HG03175 (cell line): ENCODE results near the gene TERT.

Source experiments
- ATAC-seq: cut with Tn5 transposase; IDR thresholded peaks from one replicate; pipeline ENCODE4 v1.9.1; 2021; ENCODE audit warnings: mild to moderate bottlenecking, moderate library complexity; ENCODE audit not compliant: unreplicated experiment

The TERT gene

DNA sequence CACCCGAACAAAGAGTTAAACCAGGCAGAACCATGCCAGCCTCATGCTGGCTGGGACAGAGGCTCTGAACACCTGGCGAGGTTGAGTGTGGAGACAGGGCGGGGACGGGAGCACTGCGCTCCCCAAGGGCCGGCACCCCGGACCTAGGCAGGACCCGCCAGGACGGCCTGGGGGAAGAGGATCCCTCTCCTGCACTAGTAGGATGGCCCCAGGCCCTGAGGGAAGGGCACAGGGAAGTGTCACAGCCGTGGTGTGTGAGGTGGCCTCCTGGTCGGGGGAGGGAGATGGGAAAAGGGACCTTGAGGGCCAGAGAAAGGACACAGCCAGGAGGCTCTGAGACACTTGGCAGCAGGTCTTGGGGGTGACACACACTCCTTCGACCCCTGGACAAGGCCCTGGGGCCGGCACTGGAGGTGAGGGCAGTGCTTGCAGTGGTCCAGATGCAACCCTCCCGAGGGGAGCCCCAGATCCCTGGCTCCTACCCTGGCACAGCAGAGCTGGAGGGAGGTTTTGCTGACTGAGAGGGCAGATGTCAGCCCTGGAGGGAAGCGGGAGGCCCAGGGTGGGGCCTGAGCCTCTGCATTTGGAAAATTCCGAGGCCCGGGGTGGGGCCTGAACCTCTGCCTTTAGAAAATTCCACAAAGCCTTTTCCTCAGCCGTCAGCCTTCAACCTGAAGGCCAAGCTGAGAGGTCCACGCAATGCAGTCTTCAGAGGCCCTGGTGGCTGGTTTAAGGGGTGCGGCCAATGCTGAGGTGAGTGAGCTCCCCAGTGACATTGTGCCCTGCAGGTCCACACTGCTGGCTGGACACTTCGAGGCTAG lies 24.8 kb upstream of the TERT start:
- ATAC-seq, result no peak

DNA sequence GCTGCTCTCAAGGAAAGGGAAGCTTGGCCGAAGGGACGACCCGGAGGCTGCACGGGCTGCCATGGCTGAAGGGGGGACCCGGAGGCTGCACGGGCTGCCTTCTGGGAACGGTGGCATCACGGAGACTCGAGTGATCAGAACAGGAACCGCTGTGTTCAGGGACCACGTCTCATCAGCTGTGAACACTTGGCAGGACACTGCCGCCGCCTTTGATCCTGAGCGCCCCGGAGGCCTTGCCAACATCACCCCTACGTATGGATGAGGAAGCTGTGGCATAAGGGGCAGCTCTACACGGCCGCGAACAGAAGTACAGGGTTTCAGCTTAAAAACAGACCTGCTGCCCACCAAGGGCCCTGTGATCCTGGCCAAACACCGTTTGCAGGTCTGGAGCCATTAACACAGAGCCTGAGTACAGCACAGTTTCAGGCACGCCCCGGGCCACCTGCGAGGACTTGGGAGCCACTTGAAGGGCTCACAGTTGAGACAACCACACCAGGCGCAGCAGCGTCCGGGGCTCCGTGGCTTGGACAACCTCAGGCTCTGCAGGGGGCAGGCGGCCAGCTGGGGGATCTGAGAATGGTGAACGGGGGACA lies 23.9 kb upstream of the TERT start:
- ATAC-seq, result no peak

DNA sequence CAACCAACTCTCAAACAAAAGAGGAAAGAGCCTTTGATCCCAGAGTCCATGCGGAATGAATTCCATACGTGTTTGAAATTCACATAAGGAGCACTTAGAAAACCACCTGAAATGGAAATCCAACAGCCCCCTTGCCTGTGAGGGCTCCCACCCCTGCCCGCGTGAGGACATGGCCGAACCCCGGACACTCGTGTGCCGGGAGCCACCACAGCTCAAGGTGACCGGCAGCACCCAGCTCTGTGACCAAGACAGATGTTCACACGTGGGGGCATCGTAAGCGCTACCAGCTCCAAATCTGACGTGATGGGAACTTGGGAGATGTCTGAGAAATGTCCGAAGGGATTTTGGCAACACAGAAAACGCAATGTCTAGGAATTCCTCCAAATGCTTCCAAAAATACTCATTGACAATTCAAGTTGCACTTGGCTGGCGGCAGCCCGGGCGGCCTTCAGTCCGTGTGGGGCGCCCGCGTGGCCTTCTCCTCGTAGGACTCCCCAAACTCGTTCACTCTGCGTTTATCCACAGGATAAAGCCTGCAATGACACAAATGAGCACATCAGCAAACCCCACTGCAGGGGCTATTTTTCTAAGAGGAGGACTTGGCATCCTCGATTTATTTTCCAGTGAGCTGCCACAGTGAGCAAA lies 23.2 kb upstream of the TERT start:
- ATAC-seq, result no peak

DNA sequence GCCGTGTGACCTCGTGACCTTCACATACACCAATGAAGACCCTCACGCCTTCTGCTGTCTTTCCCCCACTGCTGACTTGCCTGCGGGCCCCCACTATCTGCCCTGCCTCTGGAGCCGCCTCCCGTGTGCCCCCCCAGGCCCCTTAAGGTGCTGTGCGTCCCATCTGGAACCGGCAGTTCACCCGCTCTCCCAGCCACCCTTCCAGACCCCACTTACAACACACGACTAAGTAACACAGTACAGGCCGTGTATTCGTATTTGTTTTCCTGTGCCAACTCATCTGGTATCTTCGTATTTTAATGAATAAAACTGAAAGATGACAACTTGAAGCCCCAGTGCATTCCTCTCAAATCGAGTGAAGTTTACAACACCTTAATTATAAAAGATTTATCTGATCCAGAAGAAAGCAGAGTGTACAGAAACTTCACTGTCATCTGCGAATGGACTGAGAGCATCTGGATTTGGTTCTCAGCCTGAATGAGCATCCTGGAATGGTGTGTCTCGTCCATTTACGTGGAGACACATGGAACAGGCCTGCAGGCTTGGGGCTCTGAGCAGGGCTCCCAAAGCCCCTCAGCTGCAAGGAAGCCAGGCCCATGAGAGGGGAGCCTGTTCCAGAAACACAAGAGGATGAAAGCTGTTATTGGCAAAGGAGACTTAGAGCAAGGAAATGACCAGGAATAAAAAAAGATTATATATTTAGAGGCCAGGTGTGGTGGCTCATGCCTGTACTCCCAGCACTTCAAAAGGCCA lies 21.9 kb upstream of the TERT start:
- no peak for ATAC-seq

DNA sequence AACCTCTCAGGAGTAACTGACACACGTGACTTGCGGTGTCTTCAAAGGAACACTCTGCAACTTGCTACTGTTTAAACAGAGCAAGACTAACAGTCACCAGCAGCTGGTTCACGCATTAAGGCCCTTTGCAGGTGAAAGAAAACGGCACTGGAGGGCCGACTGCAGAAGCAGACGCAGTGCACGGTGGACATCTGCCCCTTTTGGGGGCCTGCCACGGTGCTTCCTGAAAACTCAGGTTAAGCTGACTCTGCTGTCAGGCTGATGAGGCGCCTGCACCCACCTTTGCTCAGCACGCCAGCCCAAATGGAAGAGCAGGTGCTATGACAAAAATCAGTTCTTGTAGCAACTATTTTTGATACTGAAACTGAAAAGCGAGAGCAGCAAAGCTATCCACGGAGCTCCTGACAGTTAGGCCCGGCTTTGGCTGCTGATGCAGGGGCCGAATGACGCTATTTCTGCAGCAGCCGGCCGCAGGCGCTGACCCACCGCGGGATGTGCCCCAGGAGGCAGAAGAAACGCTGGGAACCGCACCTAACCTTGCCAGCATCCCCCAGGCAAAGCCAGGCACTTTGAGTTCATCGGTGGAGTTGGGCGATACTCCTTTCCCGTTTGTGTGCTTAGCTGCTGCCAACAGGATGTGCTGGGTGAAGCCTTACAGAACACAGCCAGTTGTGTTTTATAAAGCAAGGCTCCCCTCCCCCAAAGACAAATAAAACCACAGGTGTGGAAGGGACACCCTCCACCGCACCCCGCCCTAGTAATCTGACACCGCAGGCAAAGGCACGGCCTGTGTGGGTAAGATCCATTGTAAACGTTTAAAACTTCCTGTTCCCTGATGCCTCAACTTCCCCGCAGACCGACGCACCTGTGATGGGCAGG lies 21.1 kb upstream of the TERT start:
- ATAC-seq, result peak; percentile 58

DNA sequence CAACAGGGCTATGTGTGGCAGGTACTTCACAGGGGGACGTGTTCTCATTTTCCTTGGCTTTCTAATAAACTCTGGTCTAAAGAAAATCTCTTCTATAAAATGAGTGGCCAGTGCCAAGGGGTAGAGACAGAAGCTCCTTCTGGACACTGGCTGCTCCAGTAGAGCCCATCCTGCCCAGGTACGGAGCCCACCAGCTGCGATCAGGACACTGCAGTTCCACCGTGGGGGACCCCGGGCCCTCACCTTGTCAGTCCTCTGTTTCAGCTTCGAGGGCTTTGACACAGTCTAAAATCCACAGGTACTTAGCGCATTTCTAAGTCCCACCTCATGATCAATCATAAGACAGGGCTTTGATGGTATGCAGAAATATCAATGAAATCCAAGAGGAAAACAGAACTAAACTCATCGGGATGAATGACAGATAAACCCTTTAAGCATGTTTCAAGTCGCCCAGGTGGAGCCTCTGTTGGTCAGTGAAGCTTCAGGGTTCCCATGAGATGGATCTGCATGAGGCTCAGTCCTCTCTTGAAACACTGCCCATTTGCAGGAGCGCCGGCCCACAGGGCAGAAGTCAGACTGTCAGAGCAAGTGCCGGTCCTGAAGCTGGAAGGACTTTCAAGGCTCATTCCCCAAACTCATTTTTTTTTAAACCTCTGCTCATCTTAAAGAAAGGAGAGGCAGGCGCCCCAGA lies 20.3 kb upstream of the TERT start:
- no peak for ATAC-seq

DNA sequence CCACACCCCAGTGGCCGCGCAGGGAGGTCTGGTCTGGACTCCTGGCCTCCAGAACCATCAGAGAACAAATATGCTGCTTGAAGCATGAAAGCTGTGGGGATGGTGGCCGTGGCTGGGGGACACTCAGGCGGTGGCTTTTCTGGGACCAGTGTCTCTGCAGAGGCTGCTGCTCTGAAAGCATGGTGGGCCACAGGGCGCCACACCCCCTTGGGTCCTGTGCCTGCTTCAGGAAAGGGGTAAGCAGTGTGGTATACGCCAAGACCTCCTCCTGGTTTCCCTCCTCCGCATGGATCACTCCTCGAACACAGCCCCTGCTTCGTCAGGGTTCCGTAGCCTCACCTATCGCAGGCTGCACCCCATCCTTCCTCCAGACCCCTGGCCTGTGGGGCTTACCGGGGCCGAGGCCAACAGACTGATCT lies 19.7 kb upstream of the TERT start:
- no peak for ATAC-seq

DNA sequence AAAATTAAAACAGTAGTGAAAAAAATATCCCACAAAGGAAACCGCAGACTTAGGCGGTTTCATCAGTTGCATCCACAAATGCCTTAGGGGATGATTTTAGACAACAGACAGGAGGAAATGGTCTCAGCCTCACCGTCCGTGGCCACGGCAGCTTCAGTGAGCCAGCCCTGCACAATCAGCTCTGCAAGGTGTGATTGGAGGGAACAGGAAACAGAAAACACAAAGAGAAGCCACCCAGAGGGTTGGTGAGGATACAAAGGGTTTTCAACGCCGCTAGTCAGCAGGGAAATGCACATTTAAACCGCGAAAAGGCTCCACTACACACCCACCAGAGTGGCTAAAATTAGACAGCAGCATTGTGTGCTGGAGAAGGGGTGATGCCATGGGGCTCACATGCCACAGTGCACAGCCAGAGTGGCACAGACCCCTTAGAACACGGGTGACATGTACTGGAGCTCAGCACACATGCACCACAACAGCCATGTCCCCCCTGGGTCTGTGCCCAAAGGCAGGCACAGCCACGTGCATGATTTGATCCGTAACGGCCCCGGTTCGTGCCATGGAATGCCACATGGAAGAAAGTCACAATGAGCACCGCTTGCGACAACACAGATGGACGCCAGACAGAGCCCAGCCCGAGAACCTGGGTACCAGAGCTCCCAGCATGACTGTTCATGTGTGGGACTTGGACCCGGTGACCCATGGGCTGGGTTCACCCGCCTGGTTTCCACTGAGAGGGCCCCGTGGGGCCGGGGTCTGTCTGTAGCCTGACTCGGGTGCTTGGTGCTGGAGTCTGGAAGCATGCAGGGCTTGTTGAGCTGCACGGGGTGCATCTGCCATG lies 18.3 kb upstream of the TERT start:
- ATAC-seq, result peak; percentile 79

DNA sequence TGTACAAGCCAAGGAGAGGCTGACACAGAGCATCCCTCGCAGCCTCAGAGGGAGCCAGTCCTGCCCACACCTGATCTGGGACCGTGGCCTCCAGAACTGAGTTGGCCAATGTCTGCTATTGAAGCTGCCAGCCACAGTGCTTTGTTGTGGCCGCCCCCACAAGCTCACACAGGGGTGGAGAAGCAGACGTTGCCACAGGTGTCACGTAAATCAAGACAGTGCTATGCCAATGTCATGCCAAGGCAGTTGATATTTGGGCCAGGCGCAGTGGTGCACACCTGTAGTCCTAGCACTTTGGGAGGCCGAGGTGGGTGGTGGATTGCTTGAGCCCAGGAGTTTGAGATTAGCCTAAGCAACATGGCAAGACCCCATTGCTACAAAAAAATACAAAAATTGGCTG lies 17.3 kb upstream of the TERT start:
- ATAC-seq, result no peak

DNA sequence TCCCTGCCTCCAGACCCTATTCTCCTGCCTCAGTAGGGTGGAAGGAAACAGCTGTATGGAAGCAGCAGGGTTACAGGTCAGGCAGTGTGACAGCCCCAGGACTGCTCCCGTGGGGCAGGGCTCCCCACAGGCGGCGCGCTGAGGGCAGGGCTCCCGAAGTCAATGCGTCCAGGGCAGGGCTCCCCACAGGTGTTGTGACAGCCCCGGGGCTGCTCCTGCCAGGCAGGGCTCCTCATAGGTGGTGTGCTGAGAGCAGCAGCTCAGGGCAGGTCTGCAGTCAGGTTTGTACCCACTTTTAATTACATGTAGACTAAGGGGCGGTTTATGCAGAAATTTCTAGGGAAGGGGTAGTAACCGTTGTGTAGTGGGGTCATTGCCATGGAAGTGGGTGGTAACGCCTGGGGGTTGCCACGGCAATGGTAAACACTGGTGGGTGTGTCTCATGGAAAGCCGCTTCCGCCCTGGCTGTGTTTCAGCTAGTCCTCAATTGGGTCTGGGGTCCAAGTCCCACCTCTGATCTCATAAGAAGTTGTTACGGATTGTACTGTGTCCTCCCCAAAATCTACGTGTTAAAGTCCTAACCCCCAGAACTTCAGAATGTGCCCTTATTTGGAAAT lies 16.7 kb upstream of the TERT start:
- ATAC-seq, result no peak

DNA sequence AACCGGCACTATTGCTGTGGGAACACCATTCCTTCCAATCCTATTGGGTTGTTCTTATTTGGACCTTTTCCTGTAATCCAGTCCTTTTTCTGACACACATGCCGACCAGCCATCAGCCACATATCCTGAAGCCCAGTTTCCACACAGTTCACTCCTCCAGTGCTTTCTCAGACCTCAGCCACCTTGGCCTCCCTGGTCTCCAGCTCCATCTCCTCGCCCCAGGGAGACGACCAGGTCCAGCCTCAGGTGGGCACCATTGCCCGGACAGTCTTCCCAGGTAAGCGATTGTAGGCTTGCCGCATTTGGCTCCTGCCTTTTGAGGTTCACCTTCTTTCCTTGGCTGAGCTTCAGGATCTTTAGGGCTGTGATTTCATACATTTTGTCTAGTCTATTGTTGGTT lies 15.2 kb upstream of the TERT start:
- ATAC-seq, result no peak

DNA sequence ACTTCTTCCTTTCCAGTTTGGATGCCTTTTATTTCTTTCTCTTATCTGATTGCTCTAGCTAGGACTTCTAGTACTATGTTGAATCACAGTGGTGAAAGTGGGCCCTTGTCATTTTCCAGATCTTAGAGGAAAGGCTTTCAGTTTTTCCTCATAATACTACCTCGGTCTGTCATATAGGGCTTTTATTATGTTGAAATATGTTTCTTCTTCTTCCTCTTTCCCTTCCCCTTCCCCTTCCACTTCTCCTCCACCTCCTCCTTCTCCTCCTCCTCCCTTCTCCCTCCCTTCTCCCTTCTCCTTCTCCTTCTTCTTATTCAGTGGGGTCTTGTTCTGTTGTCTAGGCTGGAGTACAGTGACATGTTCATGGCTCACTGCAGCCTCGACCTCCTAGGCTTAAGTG lies 9.2 kb upstream of the TERT start:
- no peak for ATAC-seq

DNA sequence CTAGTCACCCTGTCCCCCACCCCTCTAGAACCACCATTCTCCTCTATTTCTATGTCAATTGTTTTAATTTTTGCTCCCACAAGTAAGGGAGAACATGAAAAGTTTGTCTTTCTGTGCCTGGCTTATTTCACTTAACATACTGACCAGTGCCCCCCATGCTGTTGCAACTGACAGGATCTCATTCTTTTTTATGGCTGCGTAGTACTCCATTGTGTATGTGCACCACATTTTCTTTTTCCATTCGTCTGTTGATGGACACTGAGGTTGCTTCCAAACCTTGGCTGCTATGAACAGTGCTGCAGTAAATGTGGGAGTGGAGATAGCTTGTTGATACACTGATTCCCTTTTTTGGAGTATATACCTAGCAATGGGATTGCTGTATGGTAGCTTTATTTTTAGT lies 7.4 kb upstream of the TERT start:
- ATAC-seq, result no peak

DNA sequence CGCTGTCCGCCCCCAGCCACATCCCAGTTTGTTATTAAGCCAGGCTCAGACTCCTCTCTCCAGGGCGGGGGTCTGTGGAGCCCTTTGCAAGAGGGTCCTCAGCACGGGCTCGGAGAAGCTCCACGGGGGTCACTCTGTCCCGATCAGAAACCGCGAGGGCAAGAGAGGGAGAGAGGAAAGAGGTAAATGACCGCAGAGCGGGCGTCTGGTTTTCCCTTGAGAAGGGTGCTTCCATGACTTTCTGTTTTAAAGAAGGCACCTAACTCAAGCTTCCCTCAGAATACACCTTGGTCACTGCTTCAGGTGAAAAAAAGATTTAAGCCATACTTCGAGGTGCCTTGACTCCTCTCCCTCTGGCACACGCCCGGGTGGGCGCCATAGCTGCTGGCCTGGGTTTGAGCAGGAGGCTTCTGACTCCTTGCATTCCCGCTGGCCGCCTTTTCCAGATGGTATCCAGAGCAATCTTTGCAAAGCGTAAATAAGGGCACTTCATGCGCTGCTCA lies 5.8 kb upstream of the TERT start:
- no peak for ATAC-seq

DNA sequence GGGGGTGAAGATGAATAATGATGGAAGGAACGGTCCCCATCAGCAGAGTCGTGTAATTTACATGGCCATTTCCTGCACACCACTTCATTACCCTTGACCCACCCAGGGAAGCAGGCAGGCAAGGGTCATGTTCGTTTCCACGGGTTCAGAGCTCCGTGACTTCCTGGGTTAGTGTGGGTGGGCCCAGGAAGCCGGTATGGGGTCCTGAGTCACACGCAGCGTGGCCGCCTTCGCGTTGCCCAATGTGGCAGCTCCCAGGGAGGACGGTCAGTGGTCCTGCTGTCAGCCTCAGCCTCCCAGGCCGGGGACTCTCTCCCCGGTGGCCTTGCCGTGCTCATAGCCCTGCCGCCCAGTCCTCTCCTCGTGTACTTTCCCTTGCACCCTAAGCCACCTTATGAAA lies 5.1 kb upstream of the TERT start:
- ATAC-seq, result no peak

DNA sequence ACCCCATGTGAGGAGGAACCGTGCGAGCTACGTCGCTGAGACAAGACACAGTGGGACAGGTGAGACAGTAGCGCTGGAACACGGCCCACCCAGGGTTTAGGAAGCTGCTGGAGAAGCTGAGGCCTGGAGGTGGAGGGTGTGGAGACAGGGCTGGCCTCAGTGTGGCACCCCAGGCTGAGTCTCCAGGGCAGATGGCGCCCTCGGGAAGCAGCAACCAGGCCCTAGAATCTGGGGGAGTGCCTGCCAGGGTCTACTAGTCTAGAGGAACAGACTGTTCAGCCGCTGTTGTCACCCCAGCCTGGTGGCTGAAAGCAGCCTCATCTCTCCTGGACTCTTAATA lies 4.6 kb upstream of the TERT start:
- no peak for ATAC-seq

DNA sequence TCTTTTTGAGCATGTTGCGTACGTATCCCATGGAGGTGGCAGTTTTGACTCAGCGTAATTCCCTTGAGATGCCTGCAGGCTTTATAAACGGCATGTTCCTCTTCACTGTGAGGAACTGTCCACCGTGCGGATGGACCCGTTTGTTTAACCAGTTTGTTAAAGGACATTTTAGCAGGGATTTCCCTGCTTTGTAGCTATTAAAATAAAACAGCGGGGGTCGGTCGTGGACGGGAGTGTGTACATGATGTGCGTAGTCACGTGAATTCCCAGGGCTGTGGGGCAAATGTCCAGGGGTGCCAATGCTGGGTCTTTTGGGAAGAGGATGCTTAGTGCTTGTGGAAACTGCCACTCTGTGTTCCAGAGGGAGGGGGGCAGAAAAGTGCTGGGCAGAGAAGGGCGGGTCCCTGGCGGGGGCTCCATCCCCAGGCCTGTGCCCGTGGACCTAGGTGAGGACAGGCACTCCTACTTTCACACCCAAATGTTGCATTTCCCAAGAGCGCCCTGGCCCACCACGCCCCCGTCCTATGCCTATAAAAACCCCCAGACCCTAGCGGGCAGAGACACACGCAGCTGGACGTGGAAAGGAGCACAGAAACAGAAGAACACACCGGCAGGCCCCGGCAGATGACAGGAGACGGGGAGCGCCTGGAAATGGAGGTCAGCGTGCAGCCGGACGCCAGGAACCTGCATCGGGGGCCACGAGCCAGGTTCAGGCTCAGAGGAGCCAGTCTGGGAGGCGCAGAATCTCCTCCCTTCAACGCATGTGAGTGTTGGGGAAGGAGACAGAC lies 4.0 kb upstream of the TERT start:
- no peak for ATAC-seq

DNA sequence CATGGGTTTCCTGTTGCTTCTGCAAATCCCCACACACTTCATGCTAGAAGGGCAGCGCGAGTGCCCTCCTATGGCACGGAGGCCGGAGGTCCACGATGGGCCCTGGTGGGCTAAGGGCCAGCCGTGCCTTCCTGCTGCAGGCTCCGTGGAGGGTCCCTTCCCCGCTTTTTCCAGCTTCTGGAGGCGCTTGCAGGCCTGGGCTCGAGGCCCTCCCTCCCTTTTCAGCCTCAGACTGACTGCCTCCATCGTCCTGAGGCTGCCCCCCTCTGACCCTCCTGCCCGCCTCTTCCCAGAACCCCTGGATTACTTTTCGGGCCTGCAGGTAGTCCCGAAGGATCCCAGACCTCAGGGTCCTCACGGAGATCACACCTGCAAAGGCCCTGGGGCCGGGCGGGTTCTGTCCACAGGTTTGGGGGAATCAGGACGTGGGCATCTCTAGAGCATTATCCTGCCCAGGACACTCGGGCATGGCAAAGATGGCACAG lies 3.2 kb upstream of the TERT start:
- ATAC-seq, result no peak
